Measurements from ENCODE around the gene ZNF446. TPM values are rescaled to one million over a fixed set of nuclear protein-coding genes. Genes with fewer than 3 reads are reported as not detected.
A peak's percentile ranks its signal among the peaks of the same experiment; 100 is the strongest.

The ZNF446 gene
- total and polyA plus RNA-seq, 2 donors (not counting 1 experiment from before 2014, with no cell fraction given) = 15.0 to 18.9 TPM

DNA sequence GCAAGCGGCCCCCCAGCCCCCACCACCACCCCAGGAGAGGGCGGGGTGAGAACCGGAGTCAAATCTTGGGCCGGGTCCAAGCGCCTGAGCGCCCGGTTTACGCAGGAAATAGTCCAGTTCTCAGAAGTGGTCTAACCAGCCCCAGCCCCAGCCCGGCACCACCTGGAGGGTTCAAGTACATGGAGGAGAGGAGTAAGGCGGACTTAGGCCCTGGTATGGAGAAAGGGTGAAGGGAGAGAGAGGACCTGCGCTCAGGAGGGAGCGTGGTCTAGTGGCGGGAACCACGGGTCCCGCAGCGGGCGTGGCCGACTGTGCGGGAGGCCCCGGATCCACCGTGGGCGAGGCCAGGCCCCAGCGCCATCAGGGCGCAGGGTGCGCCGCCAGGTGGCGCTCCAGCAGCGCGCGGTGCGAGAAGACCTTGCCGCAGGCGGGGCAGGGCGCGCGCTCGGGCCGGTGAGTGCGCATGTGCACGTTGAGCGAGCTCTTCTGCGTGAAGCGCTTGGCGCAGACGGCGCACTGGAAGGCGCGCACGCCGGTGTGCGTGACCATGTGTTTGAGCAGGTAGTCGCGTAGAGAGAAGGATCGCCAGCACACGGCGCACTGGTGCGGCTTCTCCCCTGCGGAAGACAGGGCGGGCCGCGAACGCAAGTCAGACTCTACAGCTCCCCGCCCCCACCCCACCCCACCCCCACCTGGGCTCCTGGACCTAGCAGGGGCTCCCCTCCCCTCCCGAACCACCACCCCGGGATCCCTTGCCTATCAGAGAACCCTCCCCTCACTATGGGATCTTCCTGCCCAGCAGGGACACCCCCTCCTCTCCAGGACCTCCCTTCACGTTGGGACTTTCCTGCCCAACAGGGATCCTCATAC, 37.8 kb downstream of the ZNF446 start:
- peak; percentile 86 for ATAC-seq (ENCODE audit: low read depth)
- H3K36me3 ChIP-seq (replicated peaks in 1 of 2; ENCODE audit: control extremely low read depth in 1 of 2, control insufficient read depth in 1 of 2, extremely low read depth in 1 of 2, insufficient read depth in 2 of 2, low read length in 1 of 2) = peaks cover 0 to 12% of the 10 kb centered on the region in 2 experiments
- TF ChIP-seq EZH2 (IDR thresholded peaks at IDR 0.05; ENCODE audit: borderline replicate concordance, insufficient read depth, low read depth, low read length, poor library complexity, severe bottlenecking) = no peak
- TF ChIP-seq, protein P1, sequence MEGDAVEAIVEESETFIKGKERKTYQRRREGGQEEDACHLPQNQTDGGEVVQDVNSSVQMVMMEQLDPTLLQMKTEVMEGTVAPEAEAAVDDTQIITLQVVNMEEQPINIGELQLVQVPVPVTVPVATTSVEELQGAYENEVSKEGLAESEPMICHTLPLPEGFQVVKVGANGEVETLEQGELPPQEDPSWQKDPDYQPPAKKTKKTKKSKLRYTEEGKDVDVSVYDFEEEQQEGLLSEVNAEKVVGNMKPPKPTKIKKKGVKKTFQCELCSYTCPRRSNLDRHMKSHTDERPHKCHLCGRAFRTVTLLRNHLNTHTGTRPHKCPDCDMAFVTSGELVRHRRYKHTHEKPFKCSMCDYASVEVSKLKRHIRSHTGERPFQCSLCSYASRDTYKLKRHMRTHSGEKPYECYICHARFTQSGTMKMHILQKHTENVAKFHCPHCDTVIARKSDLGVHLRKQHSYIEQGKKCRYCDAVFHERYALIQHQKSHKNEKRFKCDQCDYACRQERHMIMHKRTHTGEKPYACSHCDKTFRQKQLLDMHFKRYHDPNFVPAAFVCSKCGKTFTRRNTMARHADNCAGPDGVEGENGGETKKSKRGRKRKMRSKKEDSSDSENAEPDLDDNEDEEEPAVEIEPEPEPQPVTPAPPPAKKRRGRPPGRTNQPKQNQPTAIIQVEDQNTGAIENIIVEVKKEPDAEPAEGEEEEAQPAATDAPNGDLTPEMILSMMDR (IDR thresholded peaks at IDR 0.05) = peak; percentile 76
- peak overlapping the region; percentile 55 for H2AFZ ChIP-seq (ENCODE audit: insufficient read depth, low read depth, low read length, poor library complexity, severe bottlenecking)
- ChIA-PET CTCF (interaction anchor here (0.7 to 1.6 kb wide), 3 partner anchors 62 to 485 kb away, joined by 3 to 11 read pairs (median 7); no protein-coding TSS in a partner anchor), POLR2A (interaction anchor here (0.7 to 1.0 kb wide), 3 partner anchors 12 to 166 kb away, joined by 3 to 4 read pairs (median 3); no protein-coding TSS in a partner anchor)
- H3K4me2 ChIP-seq (replicated peaks; ENCODE audit: low read depth, low read length, poor library complexity, severe bottlenecking) = peak overlapping the region; percentile 77
- peaks cover 34% of the 10 kb centered on the region for H3K4me1 Mint-ChIP-seq
- H3K9me3 Mint-ChIP-seq (ENCODE audit: insufficient read depth) = no peaks in the 10 kb centered on the region
- no peaks in the 10 kb centered on the region for H3K9me3 ChIP-seq (ENCODE audit: control extremely low read depth in 1 of 3, control insufficient read depth in 2 of 3, insufficient read depth in 1 of 3, low read length in 2 of 3)
- 14% methylated on average over 53 of the region's 66 CpGs for WGBS (ENCODE audit: insufficient coverage)
- DNase-seq = peak; percentile 91
- peaks cover 61% of the 10 kb centered on the region for H4K20me1 ChIP-seq (ENCODE audit: control insufficient read depth, insufficient read depth, low read length, poor library complexity, severe bottlenecking)
- H3K27me3 ChIP-seq (replicated peaks in 1 of 4; ENCODE audit: control extremely low read depth in 1 of 4, control insufficient read depth in 3 of 4, insufficient read depth in 4 of 4, low read length in 3 of 4) = no peaks in the 10 kb centered on the region
- intact Hi-C loops (cut with micrococcal nuclease) = loop anchor here (1.0 kb wide), 1 partner anchor 15 kb away; no protein-coding TSS in a partner anchor
- H3K27ac ChIP-seq (ENCODE audit: low read length in 2 of 2) = peak overlapping the region; percentile 18 to 36
- H3K4me3 Mint-ChIP-seq = peak overlapping the region; percentile 80
- no peak overlapping the region for H3K9ac ChIP-seq (ENCODE audit: low read length)
- H3K79me2 ChIP-seq (ENCODE audit: control insufficient read depth, insufficient read depth, low read length) = peaks cover 49% of the 10 kb centered on the region
- H3K27ac Mint-ChIP-seq = peak overlapping the region; percentile 71
- peak overlapping the region in 3 of 5 experiments; percentile 18 to 41 (median 34) for H3K4me3 ChIP-seq (ENCODE audit: control extremely low read depth in 1 of 5, extremely low read depth in 1 of 5, insufficient read depth in 1 of 5, low read depth in 2 of 5, low read length in 4 of 5)
- peaks cover 20 to 29% of the 10 kb centered on the region in 2 donors for H3K4me1 ChIP-seq (ENCODE audit: control insufficient read depth in 2 of 2, insufficient read depth in 2 of 2, low read length in 2 of 2)
- no peaks in the 10 kb centered on the region for H3K27me3 Mint-ChIP-seq
